GM21528 (cell line): ENCODE data around the gene DISC1.
"Not testable (repeated sequence)": the region's sequence is repeated elsewhere in the genome, so short reads cannot be mapped to it uniquely, and the experiment has no call there.

ENCODE experiments used
- ATAC-seq: cut with Tn5 transposase; IDR thresholded peaks from one replicate; pipeline ENCODE4 v1.9.1; 2021; ENCODE audit warnings: mild to moderate bottlenecking, moderate library complexity; ENCODE audit not compliant: unreplicated experiment, low FRiP score

DISC1 gene

DNA sequence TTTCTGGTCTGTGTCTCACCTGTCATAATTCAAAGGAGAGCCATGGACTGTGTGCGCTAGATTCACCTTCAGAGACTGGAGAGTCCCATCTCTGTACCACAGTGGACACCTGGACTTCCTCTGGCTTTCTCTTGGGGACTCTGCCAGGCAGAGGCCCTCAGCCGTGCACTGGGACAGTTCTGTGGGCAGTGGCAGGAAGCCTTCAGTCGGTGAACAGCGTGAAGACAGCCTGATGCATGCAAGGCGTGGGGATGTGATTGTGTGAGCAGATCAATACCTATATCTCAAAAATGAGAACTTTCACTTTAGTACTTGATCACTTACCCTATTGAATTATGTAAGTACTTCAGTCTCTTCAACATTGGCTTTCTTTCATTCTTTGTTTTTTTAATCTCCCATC, 245.3 kb downstream of the DISC1 start:
- no peak for ATAC-seq

DNA sequence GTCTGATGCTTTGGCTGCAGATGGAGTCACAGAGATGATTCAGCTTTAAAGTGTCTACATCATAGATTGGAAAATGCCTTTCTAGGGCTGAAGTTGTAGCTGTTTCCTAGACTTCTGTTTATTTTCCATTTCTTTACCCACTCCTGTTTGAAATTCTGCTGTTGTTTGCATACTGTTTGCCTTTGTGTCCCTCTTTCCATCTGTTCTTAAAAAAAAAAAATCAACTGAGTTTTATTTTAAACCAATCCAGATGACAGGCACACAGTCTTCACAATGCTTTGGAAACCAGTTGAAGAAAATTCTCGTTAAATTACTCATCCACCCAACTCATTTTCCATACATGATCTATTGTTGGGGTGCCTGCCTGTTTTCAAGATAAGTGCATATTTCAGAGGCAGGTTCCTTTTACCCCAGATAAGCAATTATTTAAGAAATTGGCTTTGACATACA, 245.9 kb downstream of the DISC1 start:
- ATAC-seq: no peak

DNA sequence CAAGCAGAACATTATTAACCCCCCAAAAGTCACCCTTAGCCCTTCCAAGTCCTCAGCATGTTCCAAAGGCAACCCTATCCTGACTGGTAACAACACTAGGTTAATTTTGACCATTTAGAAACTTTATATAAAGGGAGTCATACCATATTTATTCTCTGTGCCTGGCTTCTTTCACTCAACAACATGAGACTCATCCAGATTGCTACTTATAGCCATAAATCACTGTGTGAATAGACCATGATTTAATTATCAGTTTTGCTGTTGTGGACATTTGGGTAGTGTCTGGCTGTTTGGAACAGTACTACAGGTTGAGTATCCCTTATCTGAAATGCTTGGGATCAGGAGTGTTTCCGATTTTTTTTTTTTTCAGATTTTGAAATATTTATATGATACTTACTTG, 252.1 kb downstream of the DISC1 start:
- ATAC-seq: no peak

DNA sequence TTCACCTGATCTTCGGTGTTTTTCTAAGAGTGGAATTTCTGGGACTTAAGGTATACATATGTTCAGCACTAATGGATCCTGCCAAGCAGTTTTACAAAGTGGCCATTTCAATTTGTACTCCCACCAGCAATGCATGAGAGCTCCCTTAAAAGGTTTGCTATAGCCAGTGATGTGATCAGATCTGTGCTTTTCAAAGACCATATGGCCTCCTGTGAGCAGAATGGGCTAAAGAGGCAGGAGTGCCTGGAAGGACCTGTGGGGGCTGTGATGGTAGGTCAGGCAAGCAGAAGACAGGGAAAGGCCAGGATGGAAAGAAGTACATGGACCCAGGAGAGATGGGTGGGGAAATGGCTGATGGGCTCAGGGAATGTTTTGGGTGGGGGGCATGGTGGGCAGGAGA, 252.7 kb downstream of the DISC1 start:
- no peak for ATAC-seq

DNA sequence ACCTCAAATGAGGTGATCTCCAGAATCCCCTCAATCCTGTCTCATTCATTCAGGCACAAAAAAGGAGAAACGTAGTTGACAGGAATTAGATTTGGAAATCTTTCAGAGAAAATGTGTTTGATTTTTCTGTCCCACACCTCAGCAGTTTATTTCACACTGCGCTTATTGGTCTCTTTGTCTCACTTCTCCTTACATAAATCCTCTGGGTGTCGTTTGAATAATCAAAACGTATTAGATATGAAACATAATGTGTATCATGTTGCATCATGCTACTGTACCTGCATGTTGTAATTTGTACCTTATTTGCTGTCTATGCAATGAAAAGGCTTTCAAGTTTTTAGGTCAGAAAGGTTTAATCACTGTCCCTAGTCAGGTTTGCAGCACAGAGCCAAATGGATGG, 255.7 kb downstream of the DISC1 start:
- no peak for ATAC-seq

DNA sequence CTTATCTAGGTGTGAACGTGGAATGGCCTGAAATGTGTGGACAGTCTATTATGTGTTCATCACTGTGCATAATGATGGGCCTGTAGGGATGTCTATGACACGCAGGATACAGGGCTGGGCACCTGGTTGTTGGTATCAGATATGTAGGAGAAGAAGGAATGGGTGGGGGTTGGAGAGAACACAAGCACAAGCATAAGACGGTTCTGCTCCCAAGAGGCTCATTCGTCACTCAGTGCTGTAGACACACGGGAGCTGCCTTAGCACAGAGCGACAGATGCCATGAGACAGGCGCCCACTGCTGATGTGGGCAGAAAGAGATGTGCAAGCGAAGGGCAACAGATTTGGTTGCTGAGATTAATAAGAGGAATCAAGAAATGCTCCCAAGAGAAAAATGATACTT, 256.2 kb downstream of the DISC1 start:
- ATAC-seq: no peak

DNA sequence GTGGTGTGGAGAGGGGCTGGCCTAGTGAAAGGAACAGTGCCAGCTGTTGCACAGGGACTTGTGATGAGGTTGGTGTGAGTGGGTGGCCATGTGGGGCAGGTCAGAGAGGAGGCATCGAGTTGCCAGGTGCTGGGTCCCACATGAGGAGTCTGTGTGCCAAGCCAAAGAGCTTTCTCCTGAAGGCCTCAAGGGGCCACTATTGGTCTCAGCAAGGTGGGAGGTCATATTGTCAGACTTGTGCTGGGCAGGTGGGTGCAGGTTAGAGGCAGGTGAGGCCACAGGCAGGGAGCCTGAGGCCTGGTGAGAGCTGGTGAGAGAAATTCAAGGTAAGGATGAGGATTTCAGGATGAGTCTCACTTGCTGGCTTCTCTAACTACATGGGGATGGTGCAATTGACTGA, 256.8 kb downstream of the DISC1 start:
- ATAC-seq: no peak

DNA sequence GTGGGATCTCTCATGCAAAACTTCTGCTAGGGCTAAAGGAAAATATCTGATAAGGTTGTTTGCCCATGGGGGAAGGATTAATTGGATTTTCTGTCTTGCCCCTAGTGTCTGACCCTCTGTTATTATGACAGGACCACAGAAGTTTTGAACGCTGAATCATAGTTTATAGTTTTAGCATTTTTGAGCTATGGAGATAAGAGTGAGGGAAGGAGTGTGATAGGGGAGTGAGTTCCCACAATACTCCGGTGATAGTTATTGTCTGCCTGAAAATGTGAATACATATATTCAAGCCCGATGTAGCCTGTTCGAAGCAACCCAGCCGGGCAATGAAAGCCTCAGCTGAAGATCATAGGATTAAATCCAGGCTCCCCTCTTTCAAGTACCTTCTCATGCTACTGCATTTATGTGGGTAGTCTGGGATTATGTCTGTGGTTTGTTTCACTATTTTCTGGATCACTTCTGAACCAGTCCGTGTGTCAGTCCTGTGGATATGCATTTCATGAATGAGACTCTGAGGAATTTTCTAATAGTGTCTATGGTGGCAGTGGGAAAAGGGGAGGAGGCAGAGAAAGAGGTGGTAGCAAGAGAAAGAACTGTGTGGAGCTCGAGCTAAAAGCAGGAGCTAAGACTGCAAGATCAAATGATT, 258.7 kb downstream of the DISC1 start:
- no peak for ATAC-seq

DNA sequence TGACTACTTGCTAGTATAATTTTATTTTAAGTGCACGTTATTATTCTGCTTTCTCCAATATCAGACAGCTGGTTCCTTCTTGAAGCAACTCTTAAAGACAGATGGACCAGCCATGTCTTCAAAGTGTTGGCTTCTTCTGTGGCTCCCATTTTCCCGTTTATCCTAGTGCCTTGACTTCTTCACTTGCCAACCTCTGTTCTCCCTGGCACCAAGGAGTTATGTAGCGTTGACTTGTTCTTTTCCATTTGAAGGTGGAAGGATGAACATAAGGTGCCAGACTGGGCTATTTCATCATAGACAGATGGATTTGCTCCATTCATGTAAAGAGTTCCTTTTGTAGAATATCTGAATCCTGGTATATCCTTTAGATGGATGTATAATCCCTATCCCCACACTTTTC, 260.6 kb downstream of the DISC1 start:
- ATAC-seq: no peak

DNA sequence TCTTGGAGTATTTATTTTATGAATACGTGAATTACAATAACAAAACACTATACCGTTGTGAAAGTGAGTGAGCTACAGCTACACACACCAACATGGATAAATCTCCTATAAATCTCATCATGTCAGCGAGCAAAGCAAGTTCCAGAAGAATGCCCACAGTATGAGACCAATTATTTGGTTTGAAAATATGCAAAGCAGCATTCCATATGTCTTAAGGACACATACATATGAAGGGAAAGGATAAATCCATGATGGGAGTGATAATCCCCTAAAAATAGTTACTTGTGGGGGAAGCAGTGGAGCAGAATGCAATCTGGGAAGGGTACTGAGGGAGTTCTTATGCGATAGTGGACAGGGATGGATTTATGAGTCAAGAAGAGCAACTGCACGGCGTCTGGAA, 261.3 kb downstream of the DISC1 start:
- ATAC-seq: no peak

DNA sequence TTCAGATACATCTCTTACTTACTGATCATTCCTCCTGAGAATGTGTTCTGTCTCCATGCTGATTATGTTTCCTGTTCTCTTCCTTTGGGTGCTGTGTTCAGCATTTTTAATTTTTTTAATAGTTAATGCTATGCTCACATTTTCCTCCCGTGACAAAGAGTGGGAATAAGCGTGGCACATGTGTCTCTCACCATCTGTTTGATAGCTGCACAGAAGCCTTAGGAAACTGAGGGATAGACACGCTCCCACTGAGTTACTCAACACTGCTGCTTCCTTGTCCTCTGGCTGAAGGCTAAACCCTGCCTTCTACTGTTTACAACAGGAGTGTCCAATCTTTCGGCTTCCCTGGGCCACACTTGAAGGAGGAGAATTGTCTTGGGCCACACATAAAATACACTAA, 264.2 kb downstream of the DISC1 start:
- ATAC-seq: no peak

DNA sequence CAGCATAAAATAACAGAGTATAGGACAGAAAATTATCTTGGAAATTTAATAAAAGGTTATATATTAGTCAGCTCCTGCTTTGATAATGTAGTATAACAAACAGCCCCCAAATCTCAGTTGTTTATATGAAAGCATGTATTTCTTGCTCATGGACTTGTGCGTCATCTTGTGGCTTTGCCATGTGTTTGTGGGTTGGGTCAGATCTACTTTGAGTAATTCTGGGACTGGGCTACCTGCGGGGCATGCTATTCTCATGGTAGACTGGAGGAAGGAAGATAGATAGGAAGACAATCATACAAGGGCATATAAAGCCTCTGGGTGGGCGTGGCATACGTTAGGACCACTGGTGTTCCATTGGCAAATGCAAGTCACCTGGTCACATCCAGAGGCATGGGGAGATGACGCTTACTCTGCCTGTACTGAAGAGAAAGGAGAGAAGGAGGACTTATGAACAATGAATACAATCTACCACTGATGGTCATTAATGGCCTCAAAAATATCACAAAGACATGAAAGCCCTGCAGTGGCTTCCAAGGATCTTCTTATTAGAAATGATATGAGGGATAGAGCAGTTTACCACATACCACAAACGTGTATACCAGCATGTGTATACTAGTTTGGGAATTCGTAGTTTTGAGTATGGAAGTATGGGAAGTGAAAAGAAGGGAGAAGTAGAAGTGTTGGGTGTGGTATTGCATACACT, 267.0 kb downstream of the DISC1 start:
- no peak for ATAC-seq

DNA sequence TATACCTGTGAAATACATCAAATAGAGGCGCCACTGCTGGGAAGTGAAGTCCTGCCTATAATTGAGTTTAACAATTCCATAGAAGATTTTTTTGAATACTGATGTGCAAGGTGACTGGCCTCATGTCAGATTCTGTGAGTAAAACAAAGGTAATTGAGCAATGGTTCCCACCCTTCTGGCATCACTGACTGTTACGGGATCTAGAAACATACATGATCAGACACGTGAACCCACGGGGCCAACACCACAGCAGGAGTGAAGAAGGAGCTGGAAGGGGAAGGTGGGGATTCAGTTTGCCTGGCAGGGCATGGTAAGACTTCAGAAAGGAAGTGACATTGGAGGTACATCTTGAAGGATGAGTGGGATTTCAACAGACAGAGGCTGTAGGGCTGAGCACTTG, 270.2 kb downstream of the DISC1 start:
- no peak for ATAC-seq

DNA sequence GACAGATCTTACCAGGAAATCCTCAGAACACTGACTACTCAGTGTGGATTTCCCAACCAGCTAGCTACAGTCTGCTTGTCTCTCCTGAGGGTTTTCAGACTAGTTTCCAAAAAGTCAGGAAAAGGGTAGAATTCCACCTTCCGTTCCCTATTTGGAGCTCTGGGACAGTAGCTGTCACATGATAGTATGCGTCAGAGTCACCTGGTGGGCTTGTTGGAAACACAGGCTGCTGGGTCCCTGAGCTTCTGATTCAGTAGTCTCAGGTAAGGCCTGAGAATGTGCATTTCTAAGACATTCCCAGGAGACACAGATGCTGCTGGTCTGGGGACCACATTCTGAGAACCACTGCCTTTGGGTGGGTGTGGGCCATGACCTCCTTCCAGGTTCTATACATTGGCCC, 272.5 kb downstream of the DISC1 start:
- no peak for ATAC-seq

DNA sequence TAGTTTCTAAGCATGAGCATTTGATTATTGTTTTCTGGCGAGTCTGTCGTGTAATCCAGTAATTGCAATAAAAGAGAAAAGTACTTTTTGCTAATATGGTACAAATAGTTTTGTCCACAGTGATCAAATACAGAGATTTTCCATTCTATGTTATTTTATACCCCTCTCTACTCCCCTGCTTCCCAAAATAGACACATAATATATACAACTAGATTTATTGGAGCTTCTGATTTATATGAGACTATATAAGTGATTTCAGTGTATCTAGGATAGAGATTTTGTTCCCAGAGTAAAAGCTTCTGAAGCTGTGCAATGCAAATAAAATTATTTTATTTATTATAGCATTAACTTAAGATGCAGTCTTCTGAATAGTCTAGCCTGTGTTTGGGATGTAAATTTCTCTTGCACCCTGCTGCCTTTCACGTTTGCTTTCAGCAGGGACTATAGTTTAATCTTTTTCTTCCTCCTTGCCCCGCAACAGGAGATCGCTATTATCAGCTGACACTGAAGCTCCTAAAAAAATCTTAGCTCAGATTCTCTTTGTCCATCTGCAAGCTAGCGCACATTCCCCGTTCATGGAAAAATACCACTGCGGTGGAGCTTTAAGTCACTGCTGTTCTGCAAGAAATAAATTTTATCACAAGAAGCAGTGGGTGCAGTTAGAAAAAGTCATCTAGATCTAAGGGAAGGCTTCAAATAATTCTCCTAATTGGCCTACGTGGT, 273.3 kb downstream of the DISC1 start:
- ATAC-seq: no peak

DNA sequence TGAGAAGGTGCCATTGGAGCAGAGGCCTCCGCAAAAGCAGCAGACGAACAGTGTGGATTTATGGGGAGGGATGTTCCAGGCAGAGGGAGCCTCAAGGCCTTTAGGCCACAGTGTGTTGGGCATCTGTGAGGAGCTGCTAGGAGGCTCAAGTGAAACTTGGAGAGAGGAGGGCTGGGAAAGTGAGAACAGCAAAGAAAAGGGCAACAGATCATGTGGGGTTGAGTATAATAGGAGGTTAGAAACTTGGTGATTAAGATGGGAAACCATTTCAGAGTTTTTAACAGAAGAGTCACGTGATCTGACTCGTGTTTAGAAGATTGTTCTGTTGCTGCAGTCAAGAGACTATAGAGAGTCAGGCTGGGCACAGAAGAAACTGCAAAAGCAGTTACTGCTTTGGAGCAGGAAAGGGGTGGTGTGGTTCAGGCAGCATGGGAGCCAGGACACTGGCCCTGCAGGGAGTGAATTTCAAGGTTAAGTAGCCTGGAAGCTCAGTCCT, 277.0 kb downstream of the DISC1 start:
- no peak for ATAC-seq

DNA sequence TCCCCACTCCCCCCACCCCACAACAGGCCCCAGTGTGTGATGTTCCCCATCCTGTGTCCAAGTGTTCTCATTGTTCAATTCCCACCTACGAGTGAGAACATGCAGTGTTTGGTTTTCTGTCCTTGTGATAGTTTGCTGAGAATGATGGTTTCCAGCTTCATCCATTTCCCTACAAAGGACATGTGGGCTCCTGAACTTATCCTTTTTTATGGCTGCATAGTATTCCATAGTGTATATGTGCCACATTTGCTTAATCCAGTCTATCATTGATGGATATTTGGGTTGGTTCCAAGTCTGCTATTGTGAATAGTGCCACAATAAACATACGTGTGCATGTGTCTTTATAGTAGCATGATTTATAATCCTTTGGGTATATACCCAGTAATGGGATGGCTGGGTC, 280.7 kb downstream of the DISC1 start:
- ATAC-seq: not testable (repeated sequence)

DNA sequence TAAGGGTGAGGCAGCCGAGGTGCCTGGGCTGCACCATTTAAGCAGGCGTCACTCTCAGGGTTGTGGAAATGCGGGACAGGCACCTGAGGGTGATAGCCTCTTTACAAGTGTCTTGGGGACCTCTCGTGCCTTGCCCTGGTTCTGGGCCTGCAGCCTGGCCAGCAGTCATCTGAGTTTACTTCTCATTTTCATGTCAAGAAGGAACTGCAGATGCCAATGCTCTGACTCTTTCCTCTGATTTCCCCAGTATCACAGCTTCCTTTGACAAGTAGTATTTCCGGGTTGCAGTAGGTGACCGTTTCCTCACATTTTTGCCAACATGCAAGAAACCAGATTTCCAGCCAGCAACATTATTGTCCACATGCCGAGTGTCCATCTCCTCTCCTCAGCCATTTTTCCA, 286.9 kb downstream of the DISC1 start:
- no peak for ATAC-seq

DNA sequence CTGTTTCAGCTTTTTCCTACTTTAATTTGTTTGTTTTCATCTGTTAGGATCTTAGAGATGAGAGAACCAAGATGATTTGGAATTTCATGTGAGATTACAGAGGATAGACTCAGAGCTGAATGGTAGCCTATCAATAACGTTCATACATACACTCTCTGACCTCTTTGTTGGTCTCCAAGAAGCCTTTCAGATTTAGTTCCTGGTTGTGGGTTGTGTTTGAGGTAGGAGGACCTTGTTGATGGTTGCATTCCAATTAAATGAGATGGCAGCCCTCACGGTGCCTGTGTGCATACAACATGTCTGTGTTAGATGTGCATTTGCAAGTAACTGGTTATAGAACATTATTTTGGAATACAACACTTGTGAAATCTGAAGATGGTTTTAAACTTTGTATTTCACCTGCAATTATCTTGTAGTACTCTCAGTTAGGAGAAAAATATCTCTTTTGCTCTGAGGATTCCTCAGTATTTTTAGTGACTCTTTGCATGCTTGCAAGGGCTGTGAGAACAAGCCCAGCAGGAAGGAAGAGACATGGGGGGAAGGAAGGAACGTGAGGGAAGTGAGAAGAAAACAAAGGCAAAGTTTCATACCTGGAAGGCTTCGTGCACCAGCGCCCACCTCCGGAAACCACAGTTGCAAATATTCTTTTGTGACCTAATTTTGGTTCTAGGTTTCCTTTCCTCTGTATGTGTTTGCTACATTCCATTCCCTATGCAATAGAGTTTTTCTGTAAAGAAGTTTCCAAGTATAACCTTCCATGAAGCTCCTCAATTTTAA, 291.8 kb downstream of the DISC1 start:
- no peak for ATAC-seq

DNA sequence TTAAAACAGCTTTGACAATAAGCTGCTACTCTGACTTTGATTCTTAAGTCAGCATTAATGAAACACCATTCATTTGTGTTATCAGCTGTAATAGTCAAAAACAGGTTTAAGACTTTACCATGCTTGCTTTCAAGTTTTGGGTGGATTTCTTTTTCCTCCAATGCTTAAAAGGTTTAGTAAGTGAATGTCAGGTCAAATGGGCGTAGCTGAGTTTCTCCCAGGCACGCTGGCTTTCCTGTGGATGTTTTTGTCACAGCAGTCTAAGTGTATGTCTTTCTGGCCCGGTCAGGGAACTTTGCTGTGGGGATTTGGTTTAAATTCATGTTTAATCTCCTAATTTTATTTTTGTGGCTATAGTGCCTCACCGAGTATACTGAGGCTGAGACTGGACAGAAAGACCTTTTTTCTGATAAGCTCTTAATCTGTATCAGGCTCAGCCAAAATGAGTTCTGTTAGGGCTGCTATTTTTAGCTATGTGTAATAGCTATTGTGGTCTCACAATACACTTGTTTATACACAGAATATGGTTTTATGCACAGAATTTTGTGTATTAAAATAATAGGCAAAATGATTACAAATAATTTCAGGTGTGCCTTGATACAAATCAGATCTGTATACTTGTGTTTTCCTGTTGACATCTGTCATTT, 292.8 kb downstream of the DISC1 start:
- no peak for ATAC-seq
